Astrocyte (in vitro differentiated cells and primary cell): ENCODE data around the gene TOP2A. TPM values are rescaled to one million over a fixed set of nuclear protein-coding genes. Genes with fewer than 3 reads are reported as not detected.

ENCODE experiments used
- DNase-seq: peaks from one replicate; pipeline ENCODE4 v3.0.0-alpha.2; 2010; ENCODE audit warnings: low read depth
- FAIRE-seq: peaks from 2 replicates; lab custom pipeline; 2011; peaks lifted over from hg19 to GRCh38; lab: Jason Lieb, UNC
- H2AFZ ChIP-seq: 2 replicates; pipeline ENCODE4 v1.6.0; 2012; ENCODE audit warnings: low read depth, low read length, inconsistent platforms
- H3K27ac ChIP-seq: 2 replicates; pipeline ENCODE4 v1.5.1; 2011; ENCODE audit warnings: low read depth, low read length, inconsistent platforms
- H3K27me3 ChIP-seq: 2 replicates; pipeline ENCODE4 v1.6.0; 2011; ENCODE audit warnings: low read length, inconsistent platforms; ENCODE audit not compliant: insufficient read depth
- H3K36me3 ChIP-seq: 2 replicates; pipeline ENCODE4 v1.5.1; 2011; ENCODE audit warnings: low read length, inconsistent platforms; ENCODE audit not compliant: insufficient read depth
- H3K4me1 ChIP-seq: 2 replicates; pipeline ENCODE4 v1.5.1; 2011; ENCODE audit warnings: low read length, inconsistent platforms; ENCODE audit not compliant: insufficient read depth
- H3K4me2 ChIP-seq: 2 replicates; pipeline ENCODE4 v1.6.0; 2012; ENCODE audit warnings: low read length, inconsistent platforms
- H3K4me3 ChIP-seq: 2 replicates; pipeline ENCODE4 v1.5.1; 2011; ENCODE audit warnings: low read depth, mild to moderate bottlenecking, low read length, inconsistent platforms; ENCODE audit not compliant: insufficient read depth
- H3K79me2 ChIP-seq: 2 replicates; pipeline ENCODE4 v1.6.0; 2012; ENCODE audit warnings: mild to moderate bottlenecking, low read length, inconsistent platforms; ENCODE audit not compliant: insufficient read depth
- H3K9ac ChIP-seq: 2 replicates; pipeline ENCODE4 v1.6.0; 2012; ENCODE audit warnings: mild to moderate bottlenecking, low read length, inconsistent platforms
- H3K9me3 ChIP-seq: 2 replicates; pipeline ENCODE4 v1.5.1; 2012; ENCODE audit warnings: low read depth, mild to moderate bottlenecking, low read length, inconsistent platforms; ENCODE audit not compliant: insufficient read depth
- H4K20me1 ChIP-seq: 2 replicates; pipeline ENCODE4 v1.6.0; 2012; ENCODE audit warnings: low read length, inconsistent platforms; ENCODE audit not compliant: insufficient read depth
- H3K27ac Mint-ChIP-seq: one replicate; pipeline ENCODE4 v1.8.0; 2021; ENCODE audit warnings: mild to moderate bottlenecking, mixed read lengths; ENCODE audit not compliant: unreplicated experiment
- H3K27me3 Mint-ChIP-seq: one replicate; pipeline ENCODE4 v1.8.0; 2021; ENCODE audit warnings: low read depth, mixed read lengths; ENCODE audit not compliant: unreplicated experiment
- H3K36me3 Mint-ChIP-seq: one replicate; pipeline ENCODE4 v1.8.0; 2021; ENCODE audit warnings: low read depth, mixed read lengths; ENCODE audit not compliant: unreplicated experiment
- H3K4me1 Mint-ChIP-seq: one replicate; pipeline ENCODE4 v1.8.0; 2021; ENCODE audit warnings: low read depth, mixed read lengths; ENCODE audit not compliant: unreplicated experiment
- H3K4me3 Mint-ChIP-seq: one replicate; pipeline ENCODE4 v1.8.0; 2021; ENCODE audit warnings: mild to moderate bottlenecking, moderate library complexity, mixed read lengths; ENCODE audit not compliant: unreplicated experiment
- H3K9me3 Mint-ChIP-seq: one replicate; pipeline ENCODE4 v1.8.0; 2021; ENCODE audit warnings: mild to moderate bottlenecking, mixed read lengths; ENCODE audit not compliant: unreplicated experiment
- EZH2 ChIP-seq: IDR thresholded peaks from 2 replicates; pipeline ENCODE4 v1.6.1; 2012; ENCODE audit warnings: mild to moderate bottlenecking, low read length, inconsistent platforms; ENCODE audit not compliant: insufficient read depth
- total RNA-seq: library from RNA; stranded (reverse); gene quantifications from 2 replicates; pipeline ENCODE4 v1.2.1, GENCODE V29; 2021
- TF ChIP-seq, protein P1 (sequence below): IDR thresholded peaks from 2 replicates; pipeline ENCODE4 v1.5.1; 2011; ENCODE audit warnings: low read depth, mild to moderate bottlenecking, inconsistent platforms, low read length, moderate library complexity; ENCODE audit not compliant: insufficient read depth

TOP2A gene
- total RNA-seq, 1 donor from 2014 or later: 12.6 TPM

DNA sequence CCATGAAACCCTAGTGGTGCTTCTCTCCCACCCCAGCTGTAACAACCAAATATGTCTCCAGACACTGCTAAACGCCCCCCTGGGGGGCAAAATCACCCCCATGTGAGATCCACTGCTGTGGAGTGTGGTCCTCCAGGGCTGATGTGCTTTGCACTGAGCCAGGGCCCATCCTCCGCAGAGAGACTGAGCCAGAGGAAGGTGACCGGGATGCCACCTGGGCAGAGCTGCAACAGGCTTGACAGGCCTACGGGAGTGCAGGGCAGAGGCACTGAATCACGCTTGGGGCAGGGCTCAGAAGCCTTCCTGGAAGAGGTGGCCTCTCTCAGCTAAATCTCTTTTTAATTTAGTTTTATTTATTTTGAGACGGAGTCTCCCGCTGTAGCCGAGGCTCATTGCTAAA is 57.6 kb downstream of the TOP2A start:
- Histone ChIP-seq H3K27me3 (peaks cover 4% of the 10 kb centered on the region), H3K4me1 (peaks cover 6% of the 10 kb centered on the region), H3K4me2 (no peak overlapping the region), H4K20me1 (peaks cover 7% of the 10 kb centered on the region), H3K36me3 (no peaks in the 10 kb centered on the region), H3K27ac (no peak overlapping the region), H3K9ac (no peak overlapping the region), H3K9me3 (no peaks in the 10 kb centered on the region), H2AFZ (no peak overlapping the region), H3K4me3 (no peak overlapping the region), H3K79me2 (no peaks in the 10 kb centered on the region)
- H3K27me3 Mint-ChIP-seq: peaks cover 9% of the 10 kb centered on the region
- H3K4me3 Mint-ChIP-seq: no peak overlapping the region
- FAIRE-seq (no peak), DNase-seq (no peak)
- no peaks in the 10 kb centered on the region for H3K9me3 Mint-ChIP-seq
- peaks cover 2% of the 10 kb centered on the region for H3K36me3 Mint-ChIP-seq
- no peak overlapping the region for H3K27ac Mint-ChIP-seq
- TF ChIP-seq, protein P1, sequence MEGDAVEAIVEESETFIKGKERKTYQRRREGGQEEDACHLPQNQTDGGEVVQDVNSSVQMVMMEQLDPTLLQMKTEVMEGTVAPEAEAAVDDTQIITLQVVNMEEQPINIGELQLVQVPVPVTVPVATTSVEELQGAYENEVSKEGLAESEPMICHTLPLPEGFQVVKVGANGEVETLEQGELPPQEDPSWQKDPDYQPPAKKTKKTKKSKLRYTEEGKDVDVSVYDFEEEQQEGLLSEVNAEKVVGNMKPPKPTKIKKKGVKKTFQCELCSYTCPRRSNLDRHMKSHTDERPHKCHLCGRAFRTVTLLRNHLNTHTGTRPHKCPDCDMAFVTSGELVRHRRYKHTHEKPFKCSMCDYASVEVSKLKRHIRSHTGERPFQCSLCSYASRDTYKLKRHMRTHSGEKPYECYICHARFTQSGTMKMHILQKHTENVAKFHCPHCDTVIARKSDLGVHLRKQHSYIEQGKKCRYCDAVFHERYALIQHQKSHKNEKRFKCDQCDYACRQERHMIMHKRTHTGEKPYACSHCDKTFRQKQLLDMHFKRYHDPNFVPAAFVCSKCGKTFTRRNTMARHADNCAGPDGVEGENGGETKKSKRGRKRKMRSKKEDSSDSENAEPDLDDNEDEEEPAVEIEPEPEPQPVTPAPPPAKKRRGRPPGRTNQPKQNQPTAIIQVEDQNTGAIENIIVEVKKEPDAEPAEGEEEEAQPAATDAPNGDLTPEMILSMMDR: no peak
- no peak for TF ChIP-seq EZH2
- peaks cover 3% of the 10 kb centered on the region for H3K4me1 Mint-ChIP-seq

DNA sequence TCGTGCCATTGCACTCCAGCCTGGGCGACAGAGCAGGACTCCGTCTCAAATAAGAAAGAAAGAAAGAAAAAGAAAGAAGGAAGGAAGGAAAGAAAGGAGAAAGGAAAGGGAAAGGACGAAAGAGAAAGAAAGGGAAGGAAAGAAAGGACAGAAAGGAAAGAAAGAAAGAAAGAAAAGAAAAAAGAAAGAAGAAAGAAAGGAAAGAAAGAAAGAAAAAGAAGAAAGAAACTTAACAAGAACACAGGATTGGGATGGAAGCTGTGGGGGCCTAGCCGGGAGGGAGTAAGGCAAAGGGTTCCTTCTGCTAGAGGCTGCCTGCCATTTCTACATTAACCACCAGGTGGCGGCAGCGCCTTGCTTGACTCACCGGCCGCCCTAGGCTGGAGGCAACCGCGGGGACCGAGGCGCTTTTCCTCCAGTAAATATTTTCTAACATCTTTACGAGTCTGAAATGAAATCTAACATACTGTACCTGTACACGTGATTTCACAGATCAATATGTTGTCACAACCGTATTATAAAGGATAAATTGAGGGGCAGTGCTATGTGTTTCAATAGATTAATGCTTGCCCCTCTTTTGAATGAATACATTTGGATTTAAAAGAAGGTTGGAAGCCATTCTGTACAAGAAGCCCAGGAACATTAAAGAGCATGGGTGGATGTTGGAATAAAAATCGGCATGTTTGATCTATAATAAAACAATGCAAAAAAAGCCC is 59.2 kb downstream of the TOP2A start:
- H3K4me2 ChIP-seq: peak overlapping the region; percentile 77
- H3K27me3 Mint-ChIP-seq: peaks cover 9% of the 10 kb centered on the region
- H4K20me1 ChIP-seq: peaks cover 17% of the 10 kb centered on the region
- no peak overlapping the region for H3K27ac ChIP-seq
- no peaks in the 10 kb centered on the region for H3K9me3 Mint-ChIP-seq
- H3K36me3 ChIP-seq: peaks cover 4% of the 10 kb centered on the region
- peaks cover 3% of the 10 kb centered on the region for H3K4me1 Mint-ChIP-seq
- H3K4me1 ChIP-seq: peaks cover 4% of the 10 kb centered on the region
- no peak overlapping the region for H2AFZ ChIP-seq
- H3K27me3 ChIP-seq: peaks cover 4% of the 10 kb centered on the region
- TF ChIP-seq, protein P1: peak; percentile 94
- TF ChIP-seq EZH2: no peak
- peaks cover 2% of the 10 kb centered on the region for H3K36me3 Mint-ChIP-seq
- no peak overlapping the region for H3K27ac Mint-ChIP-seq
- H3K79me2 ChIP-seq: no peaks in the 10 kb centered on the region
- H3K4me3 Mint-ChIP-seq: no peak overlapping the region
- DNase-seq (peak; percentile 40), FAIRE-seq (no peak)
- H3K9me3 ChIP-seq: no peaks in the 10 kb centered on the region
- H3K4me3 ChIP-seq: peak overlapping the region; percentile 26
- H3K9ac ChIP-seq: peak overlapping the region; percentile 41
